Endodermal cell (in vitro differentiated cells): ENCODE results near the gene AOPEP. TPM values are rescaled to one million over a fixed set of nuclear protein-coding genes. Genes with fewer than 3 reads are reported as not detected.

Experiments used
- DNase-seq: peaks from one replicate; pipeline ENCODE4 v3.0.0-alpha.2; 2017
- H3K27ac ChIP-seq: 2 replicates; pipeline ENCODE4 v1.5.1; 2013; ENCODE audit warnings: mild to moderate bottlenecking, low read depth, low read length, moderate library complexity
- H3K27me3 ChIP-seq: 2 replicates; pipeline ENCODE4 v1.6.1; 2013; ENCODE audit warnings: mild to moderate bottlenecking, low read length, moderate library complexity; ENCODE audit not compliant: insufficient read depth, control insufficient read depth, poor library complexity, severe bottlenecking
- H3K36me3 ChIP-seq: 2 replicates; pipeline ENCODE4 v1.7.0; 2013; ENCODE audit warnings: mild to moderate bottlenecking, low read length, moderate library complexity; ENCODE audit not compliant: control insufficient read depth, insufficient read depth
- H3K4me1 ChIP-seq: one replicate; pipeline ENCODE4 v1.7.0; 2013; ENCODE audit warnings: low read length; ENCODE audit not compliant: control insufficient read depth, insufficient read depth
- H3K4me3 ChIP-seq: 2 replicates; pipeline ENCODE4 v1.5.1; 2013; ENCODE audit warnings: mild to moderate bottlenecking, low read length, moderate library complexity
- H3K9ac ChIP-seq: 2 replicates; pipeline ENCODE4 v1.6.1; 2013; ENCODE audit warnings: mild to moderate bottlenecking, low read length, moderate library complexity; ENCODE audit not compliant: poor library complexity, severe bottlenecking; ENCODE audit errors: extremely low read depth
- H3K9me3 ChIP-seq: 2 replicates; pipeline ENCODE4 v1.6.1; 2013; ENCODE audit warnings: mild to moderate bottlenecking, low read length, moderate library complexity; ENCODE audit not compliant: control insufficient read depth
- H3K27ac Mint-ChIP-seq: 2 replicates; pipeline ENCODE4 v1.8.0; 2020; ENCODE audit warnings: mixed read lengths
- H3K27me3 Mint-ChIP-seq: 2 replicates; pipeline ENCODE4 v1.8.0; 2021; ENCODE audit warnings: mild to moderate bottlenecking, mixed read lengths; ENCODE audit not compliant: insufficient read depth
- H3K36me3 Mint-ChIP-seq: 2 replicates; pipeline ENCODE4 v1.8.0; 2020; ENCODE audit warnings: low read depth, mixed read lengths
- H3K4me1 Mint-ChIP-seq: 2 replicates; pipeline ENCODE4 v1.8.0; 2020; ENCODE audit warnings: mixed read lengths
- H3K4me3 Mint-ChIP-seq: 2 replicates; pipeline ENCODE4 v1.8.0; 2020; ENCODE audit warnings: mild to moderate bottlenecking, moderate library complexity, mixed read lengths
- H3K9me3 Mint-ChIP-seq: 2 replicates; pipeline ENCODE4 v1.8.0; 2020; ENCODE audit warnings: mild to moderate bottlenecking, mixed read lengths
- CTCF ChIP-seq: fragments of 200-600 bp; sonication (generic); conservative IDR thresholded peaks from 2 replicates; pipeline ENCODE4 v1.5.0; 2021; ENCODE audit warnings: antibody characterized with exemption, mild to moderate bottlenecking
- WGBS, 2 experiments: methylation state at CpG; one replicate each; pipeline versions ENCODE4 v1.1.5 to v1.1.7; 2013; ENCODE audit warnings: missing lambda C conversion rate in 2 of 2, mixed read lengths in 1 of 2; ENCODE audit not compliant: insufficient coverage in 1 of 2, insufficient read length in 1 of 2; 5-methylcytosine and 5-hydroxymethylcytosine counted together
- total RNA-seq, 2 donors: library from RNA; stranded (reverse); fragmentation: NEBNext Ultra II Directional in 1 of 2; extraction: Animal tissue kit (Norgen Biotek cat#: 25700) in 1 of 2; gene quantifications; 2 replicates in 1 of 2; 3 replicates in 1 of 2; pipeline ENCODE4 v1.2.1, GENCODE V29; 2021

AOPEP gene
- total RNA-seq, 2 donors from 2014 or later = 23.4 to 33.7 TPM

- no peaks in the 10 kb centered on the region for H3K27me3 ChIP-seq
- no peak overlapping the region for H3K27ac Mint-ChIP-seq
- H3K4me1 Mint-ChIP-seq = peaks cover 8% of the 10 kb centered on the region
- H3K9ac ChIP-seq = no peak overlapping the region
- no peak overlapping the region for H3K27ac ChIP-seq
- no peaks in the 10 kb centered on the region for H3K36me3 Mint-ChIP-seq
- TF ChIP-seq CTCF = no peak
- peaks cover 5% of the 10 kb centered on the region for H3K4me1 ChIP-seq
- DNase-seq = no peak
- H3K9me3 Mint-ChIP-seq = no peaks in the 10 kb centered on the region
- no peaks in the 10 kb centered on the region for H3K36me3 ChIP-seq
- H3K4me3 Mint-ChIP-seq = no peak overlapping the region
- peaks cover 7% of the 10 kb centered on the region for H3K27me3 Mint-ChIP-seq
- no peak overlapping the region for H3K4me3 ChIP-seq
- no peaks in the 10 kb centered on the region for H3K9me3 ChIP-seq
- 90 to 92% methylated on average over 4 to 5 of the region's 5 CpGs for WGBS, 2 experiments
These were observed 19.6 kb upstream of the AOPEP start for GRCh38 chr9:94706922-94707321.

- Histone ChIP-seq H3K9ac (no peak overlapping the region), H3K4me3 (no peak overlapping the region), H3K27me3 (no peaks in the 10 kb centered on the region), H3K36me3 (no peaks in the 10 kb centered on the region), H3K9me3 (peaks cover 10% of the 10 kb centered on the region), H3K27ac (no peak overlapping the region), H3K4me1 (no peaks in the 10 kb centered on the region)
- H3K27me3 Mint-ChIP-seq = peaks cover 23% of the 10 kb centered on the region
- peaks cover 1% of the 10 kb centered on the region for H3K4me1 Mint-ChIP-seq
- no peak for DNase-seq
- H3K9me3 Mint-ChIP-seq = peaks cover 10% of the 10 kb centered on the region
- no peaks in the 10 kb centered on the region for H3K36me3 Mint-ChIP-seq
- 96 to 100% methylated on average over 7 of the region's 7 CpGs for WGBS, 2 experiments
- no peak overlapping the region for H3K4me3 Mint-ChIP-seq
- TF ChIP-seq CTCF = no peak
- H3K27ac Mint-ChIP-seq = no peak overlapping the region
These were observed 12.9 kb upstream of the AOPEP start for GRCh38 chr9:94713436-94714215.

- Histone ChIP-seq H3K27me3 (no peaks in the 10 kb centered on the region), H3K27ac (no peak overlapping the region), H3K4me1 (no peaks in the 10 kb centered on the region), H3K4me3 (no peak overlapping the region), H3K9ac (no peak overlapping the region), H3K9me3 (peaks cover 10% of the 10 kb centered on the region), H3K36me3 (no peaks in the 10 kb centered on the region)
- Mint-ChIP-seq H3K4me1 (peaks cover 6% of the 10 kb centered on the region), H3K27me3 (peaks cover 23% of the 10 kb centered on the region), H3K9me3 (peaks cover 10% of the 10 kb centered on the region), H3K4me3 (no peak overlapping the region), H3K27ac (no peak overlapping the region), H3K36me3 (no peaks in the 10 kb centered on the region)
- peak; percentile 14 for DNase-seq
- TF ChIP-seq CTCF = no peak
- 93 to 100% methylated on average over 2 to 4 of the region's 4 CpGs for WGBS, 2 experiments
These were observed 12.0 kb upstream of the AOPEP start for GRCh38 chr9:94714494-94714893.
